Forelimb muscle (tissue), 1 donor: ENCODE data around the gene NSD1. TPM values are rescaled to one million over a fixed set of nuclear protein-coding genes. Genes with fewer than 3 reads are reported as not detected.
"Not testable (repeated sequence)": the region's sequence is repeated elsewhere in the genome, so short reads cannot be mapped to it uniquely, and the experiment has no call there.

Experiments
- DNase-seq: peaks from one replicate; pipeline ENCODE4 v3.0.0-alpha.2; 2013; ENCODE audit warnings: low read depth
- polyA plus RNA-seq: library from polyadenylated mRNA; unstranded; fragments of 120-200 nt; gene quantifications from one replicate; pipeline ENCODE4 v1.2.1, GENCODE V29; 2013; ENCODE audit not compliant: insufficient read length

The NSD1 gene
- polyA plus RNA-seq, 1 donor = 40.7 TPM

DNA sequence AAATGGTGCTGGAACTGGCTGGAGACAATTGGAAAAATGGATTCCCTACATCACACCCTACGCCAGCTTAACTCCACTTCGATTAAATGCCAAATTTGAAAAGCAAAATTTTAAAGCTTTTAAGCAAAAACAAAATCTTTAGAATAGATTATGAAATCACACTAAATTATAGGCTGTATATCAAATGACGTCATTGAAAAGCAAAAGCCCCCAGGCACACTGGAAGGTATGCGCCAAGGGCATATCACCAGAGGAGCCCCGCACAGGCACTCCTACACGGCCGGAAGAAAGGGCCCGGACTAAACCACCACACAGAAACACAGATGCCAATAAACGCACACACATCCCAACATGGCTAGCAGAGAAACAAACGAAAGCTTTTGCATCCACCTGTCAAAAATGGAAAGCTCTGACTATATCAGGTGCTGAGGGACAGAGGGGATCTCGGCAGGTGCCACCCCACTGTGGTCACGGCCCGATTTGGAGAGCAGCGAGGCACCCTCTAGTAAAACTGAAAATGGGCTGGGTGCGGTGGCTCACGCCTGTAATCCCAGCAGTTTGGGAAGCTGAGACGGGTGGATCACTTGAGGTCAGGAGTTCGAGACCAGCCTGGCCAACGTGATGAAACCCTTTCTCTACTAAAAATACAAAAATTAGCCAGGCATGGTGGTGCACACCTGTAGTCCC is 195.1 kb downstream of the NSD1 start:
- DNase-seq = no peak

DNA sequence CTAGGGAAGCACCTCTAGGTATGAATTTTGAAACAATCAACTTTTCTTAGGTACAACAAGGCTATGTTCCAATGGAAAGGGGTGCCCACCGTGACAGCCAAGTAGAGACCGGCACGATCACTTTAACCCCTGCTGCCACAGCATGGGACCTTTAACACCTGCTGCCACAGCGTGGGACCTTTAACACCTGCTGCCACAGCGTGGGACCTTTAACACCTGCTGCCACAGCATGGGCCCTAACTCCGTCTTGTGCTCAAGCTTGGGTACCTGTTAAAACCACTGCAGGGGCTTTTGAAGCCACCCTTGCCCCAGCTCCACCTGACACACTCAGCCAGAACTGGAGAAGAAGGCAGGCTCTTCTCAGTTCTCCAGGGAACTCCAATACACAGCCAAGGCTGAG is 196.3 kb downstream of the NSD1 start:
- no peak for DNase-seq

DNA sequence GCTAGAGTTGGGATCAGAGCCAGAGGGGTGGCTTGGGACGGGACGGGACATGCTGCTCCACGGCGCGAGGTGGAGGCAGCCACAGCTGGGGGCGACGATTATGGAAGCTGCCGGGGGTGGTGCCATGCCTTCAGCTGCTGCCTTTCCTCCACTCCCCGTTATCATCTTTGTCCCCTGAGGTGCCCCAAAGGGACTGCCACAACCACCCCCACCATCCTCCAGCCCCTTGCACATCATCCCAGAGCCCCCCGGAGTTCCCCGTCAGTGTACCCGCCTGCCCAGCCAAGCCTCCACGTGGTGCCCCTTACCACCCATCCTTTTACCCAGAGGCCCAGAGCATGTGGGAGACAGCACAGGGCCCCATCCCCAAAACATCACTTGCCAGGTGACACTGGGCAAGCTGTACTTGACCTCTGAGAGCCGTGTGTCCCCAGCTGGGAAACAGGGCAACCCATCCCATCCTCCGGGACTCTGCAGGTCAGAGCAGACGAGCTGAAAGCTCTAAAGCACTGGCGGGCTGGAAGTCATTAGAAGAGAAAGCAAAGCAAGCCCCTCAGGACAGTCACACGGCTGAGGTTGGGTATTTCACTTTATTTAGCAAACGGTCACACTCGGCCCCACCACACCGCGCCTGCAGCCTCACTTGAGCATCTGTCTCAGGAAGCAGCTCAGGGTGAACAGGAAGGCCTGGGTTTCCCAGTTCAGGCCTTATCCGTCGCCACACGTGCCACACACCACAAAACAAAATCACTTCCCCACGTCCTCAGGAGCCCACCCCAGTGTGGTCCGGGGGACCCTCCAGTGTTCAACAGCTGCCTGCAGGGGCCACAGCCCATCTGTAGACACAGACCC is 197.6 kb downstream of the NSD1 start:
- DNase-seq = no peak

DNA sequence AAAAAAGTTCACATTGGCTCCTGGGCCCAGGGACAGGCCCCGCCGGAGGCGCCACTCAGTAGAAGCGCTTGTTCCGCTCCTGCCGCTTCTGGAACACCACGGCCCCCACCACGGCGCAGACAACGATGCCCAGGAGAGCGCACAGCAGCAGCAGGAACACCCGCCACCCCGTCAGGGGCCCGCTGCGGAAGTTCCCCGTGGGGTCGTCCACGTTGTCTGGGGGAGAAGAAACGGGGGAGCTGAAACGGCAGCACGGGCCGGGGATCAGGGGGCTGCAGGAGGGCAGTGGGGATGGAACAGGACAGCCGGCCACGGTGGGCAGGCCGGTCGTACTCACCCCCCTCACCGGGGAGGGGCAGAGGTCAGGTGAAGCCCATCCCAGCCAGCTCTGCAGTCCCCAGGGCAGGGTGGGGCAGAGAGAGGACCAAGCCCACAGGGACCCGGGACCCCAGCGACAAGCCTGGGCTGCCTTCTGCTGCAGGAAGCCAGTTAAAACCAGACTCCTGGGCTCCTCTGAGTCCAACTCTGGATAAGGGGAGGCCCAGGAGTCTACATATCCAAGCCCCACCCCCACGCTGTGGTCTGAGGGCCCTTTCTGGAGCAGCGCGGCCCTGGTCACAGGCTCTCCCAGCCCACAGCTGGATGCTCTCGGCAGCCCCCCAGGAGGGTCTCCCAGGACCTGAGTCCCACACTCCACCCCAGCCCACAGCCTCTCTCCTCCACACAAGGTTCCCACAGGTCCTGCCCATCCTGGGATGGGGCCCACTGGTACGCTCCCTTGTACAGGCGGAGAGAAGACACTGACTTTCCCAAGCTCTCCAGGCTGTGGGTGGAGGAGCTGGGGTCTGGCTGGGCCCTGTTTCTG is 198.7 kb downstream of the NSD1 start:
- DNase-seq = no peak

- DNase-seq = no peak
Measured at GRCh38 chr5:177332896-177333260, 199.3 kb downstream of the NSD1 start.

- no peak for DNase-seq
Measured at GRCh38 chr5:177333420-177334154, 200.0 kb downstream of the NSD1 start.

- no peak for DNase-seq
Measured at GRCh38 chr5:177334155-177334551, 200.6 kb downstream of the NSD1 start.

DNA sequence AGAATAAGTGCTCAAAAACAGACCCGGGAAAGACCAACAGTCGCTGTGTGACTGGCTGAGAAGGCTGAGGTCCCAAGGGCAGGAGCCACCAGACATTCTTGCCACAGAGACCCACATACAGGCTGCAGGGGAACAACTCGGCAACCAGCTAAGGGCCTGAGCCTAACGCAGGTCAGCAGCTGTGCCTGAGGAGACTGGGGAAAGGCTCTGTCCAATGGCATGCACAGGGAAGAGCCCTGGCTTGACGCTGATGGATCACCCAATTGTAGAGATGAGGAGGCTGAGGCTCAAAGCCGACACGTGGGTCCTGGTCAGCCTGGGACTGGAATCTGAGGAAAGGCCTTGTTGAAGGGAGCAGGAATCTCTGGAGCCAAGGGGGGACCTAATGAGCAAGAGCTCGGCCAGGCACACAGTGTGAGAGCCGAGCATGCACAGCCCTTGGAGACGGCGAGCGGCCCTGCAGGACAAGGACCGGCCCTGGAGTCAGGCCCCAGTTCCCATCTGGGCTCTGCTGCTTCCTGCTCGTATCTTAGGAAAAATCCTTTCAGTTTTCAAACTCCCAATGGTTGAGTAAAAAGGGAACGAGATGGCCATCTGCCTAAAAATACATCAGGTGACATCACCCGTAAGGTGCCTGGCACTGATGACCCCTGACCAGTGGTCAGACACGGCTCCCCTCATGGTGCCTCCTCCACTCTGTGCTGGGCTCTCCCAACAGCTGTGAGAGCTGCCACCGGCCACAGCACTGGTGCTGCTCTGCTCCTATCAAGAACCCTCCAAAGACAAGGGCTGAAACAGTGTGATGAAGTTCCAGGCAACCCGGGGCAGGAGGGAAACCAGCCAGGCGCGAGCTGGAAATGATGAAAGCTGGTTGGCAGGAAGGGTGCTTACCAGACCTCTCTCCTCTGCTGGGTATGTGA is 201.5 kb downstream of the NSD1 start:
- no peak for DNase-seq

- no peak for DNase-seq
Measured at GRCh38 chr5:177335701-177336065, 202.1 kb downstream of the NSD1 start.

GRCh38 chr5:177336112-177336511 is 202.5 kb downstream of the NSD1 start:
- DNase-seq = no peak

GRCh38 chr5:177336603-177337494 is 203.3 kb downstream of the NSD1 start:
- DNase-seq = no peak

DNA sequence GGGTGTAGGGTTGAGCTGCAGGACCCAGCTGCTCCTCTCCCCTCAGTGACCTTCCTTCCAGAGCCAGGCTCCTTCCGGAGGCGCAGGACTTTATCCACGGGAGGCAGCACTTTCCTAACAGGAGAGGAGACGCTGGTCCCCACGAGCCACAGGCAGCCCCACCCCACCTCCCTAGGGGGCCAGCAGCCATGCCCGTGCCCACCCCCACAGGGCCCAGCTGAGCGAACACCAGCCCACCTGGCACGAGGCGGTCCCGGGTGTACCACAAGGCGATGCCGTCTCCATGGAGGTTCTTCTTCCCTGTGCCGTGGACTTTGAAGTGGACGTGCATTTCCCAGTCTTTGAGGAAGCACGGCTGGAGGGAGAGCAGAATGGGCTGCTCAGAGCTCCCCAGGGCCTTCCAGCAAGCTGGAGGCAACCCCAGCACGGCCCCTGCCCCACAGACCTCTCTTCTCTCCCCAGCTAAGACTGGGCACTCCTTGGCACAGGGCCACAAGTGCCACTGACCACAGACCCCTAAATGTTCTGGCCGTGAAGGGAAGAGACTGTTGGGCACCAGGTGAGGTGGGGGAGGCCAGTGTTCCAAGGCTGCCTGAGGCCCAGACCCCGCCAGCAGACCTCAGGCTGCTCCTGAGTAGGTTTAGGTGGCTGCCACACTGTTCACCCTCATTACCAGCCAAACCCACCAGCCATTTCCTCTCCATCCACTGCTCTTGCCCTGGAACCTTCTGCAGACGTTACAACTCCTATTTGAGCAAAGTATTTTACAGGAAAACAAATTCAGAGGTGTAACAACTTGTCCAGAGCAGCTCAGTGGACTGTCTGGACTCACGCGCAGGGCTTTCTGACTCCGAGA is 204.9 kb downstream of the NSD1 start:
- DNase-seq = no peak

GRCh38 chr5:177339107-177339638 is 205.6 kb downstream of the NSD1 start:
- DNase-seq = no peak

DNA sequence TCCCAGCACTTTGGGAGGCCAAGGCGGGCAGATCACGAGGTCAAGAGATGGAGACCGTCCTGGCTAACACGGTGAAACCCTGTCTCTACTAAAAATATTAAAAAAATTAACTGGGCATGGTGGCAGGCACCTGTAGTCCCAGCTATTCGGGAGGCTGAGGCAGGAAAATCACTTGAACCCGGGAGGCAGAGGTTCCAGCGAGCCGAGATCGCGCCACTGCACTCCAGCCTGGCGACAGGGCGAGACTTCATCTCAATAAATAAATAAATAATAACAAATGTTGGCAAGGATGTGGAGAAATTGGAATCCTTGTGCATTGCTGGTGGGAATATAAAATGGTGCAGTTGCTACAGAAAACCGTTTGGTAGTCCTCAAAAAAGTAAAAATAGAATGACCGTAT is 209.4 kb downstream of the NSD1 start:
- not testable (repeated sequence) for DNase-seq

- no peak for DNase-seq
Measured at GRCh38 chr5:177343777-177344176, 210.2 kb downstream of the NSD1 start.

GRCh38 chr5:177344891-177345290 is 211.3 kb downstream of the NSD1 start:
- DNase-seq = no peak

- DNase-seq = no peak
Measured at GRCh38 chr5:177346820-177347219, 213.2 kb downstream of the NSD1 start.

GRCh38 chr5:177347699-177348098 is 214.1 kb downstream of the NSD1 start:
- no peak for DNase-seq

GRCh38 chr5:177349362-177349647 is 215.7 kb downstream of the NSD1 start:
- no peak for DNase-seq
